GM12865 (cell line): ENCODE results near the gene SCOC.

Experiments used
- DNase-seq: peaks from one replicate; pipeline ENCODE4 v3.0.0; 2010; ENCODE audit warnings: low read depth
- H3K4me3 ChIP-seq: 2 replicates; pipeline ENCODE4 v1.5.1; 2011; ENCODE audit warnings: mild to moderate bottlenecking, low read depth, low read length, control low read depth
- CTCF ChIP-seq: IDR thresholded peaks from 2 replicates; pipeline ENCODE4 v1.5.1; 2011; ENCODE audit warnings: low read length, control low read depth, low read depth, inconsistent platforms; ENCODE audit not compliant: insufficient read depth; ENCODE audit errors: missing control alignments

SCOC gene

GRCh38 chr4:140333523-140333922, 39.9 kb upstream of the SCOC start:
- TF ChIP-seq CTCF = no peak

GRCh38 chr4:140335076-140335475, 38.4 kb upstream of the SCOC start:
- DNase-seq = no peak

More at GRCh38 chr4:140333523-140333922, 39.9 kb upstream of the SCOC start:
- H3K4me3 ChIP-seq = no peak overlapping the region
- DNase-seq = no peak

GRCh38 chr4:140336730-140337129, 36.7 kb upstream of the SCOC start:
- no peak for DNase-seq
- no peak for TF ChIP-seq CTCF
- no peak overlapping the region for H3K4me3 ChIP-seq

More at GRCh38 chr4:140335076-140335475, 38.4 kb upstream of the SCOC start:
- TF ChIP-seq CTCF = no peak
- H3K4me3 ChIP-seq = no peak overlapping the region

GRCh38 chr4:140342620-140343019, 30.8 kb upstream of the SCOC start:
- no peak for TF ChIP-seq CTCF

GRCh38 chr4:140343303-140343702, 30.1 kb upstream of the SCOC start:
- peak; percentile 6 for DNase-seq
- TF ChIP-seq CTCF = no peak
- H3K4me3 ChIP-seq = no peak overlapping the region

More at GRCh38 chr4:140342620-140343019, 30.8 kb upstream of the SCOC start:
- H3K4me3 ChIP-seq = no peak overlapping the region
- DNase-seq = no peak

- no peak overlapping the region for H3K4me3 ChIP-seq
- no peak for DNase-seq
- no peak for TF ChIP-seq CTCF
Measured at GRCh38 chr4:140344101-140344500, 29.3 kb upstream of the SCOC start.

GRCh38 chr4:140344621-140345020, 28.8 kb upstream of the SCOC start:
- no peak for DNase-seq
- TF ChIP-seq CTCF = no peak

More at GRCh38 chr4:140344621-140345020, 28.8 kb upstream of the SCOC start:
- H3K4me3 ChIP-seq = no peak overlapping the region
